ENCODE measurements around the gene CATSPER4. TPM values are rescaled to one million over a fixed set of nuclear protein-coding genes. Genes with fewer than 3 reads are reported as not detected.

Gene CATSPER4
- total and polyA plus RNA-seq, 2 of the 8 experiments (the other 6 are each of a cell fraction or from before 2014, with no cell fraction given): 0.65 to 0.83 TPM

DNA sequence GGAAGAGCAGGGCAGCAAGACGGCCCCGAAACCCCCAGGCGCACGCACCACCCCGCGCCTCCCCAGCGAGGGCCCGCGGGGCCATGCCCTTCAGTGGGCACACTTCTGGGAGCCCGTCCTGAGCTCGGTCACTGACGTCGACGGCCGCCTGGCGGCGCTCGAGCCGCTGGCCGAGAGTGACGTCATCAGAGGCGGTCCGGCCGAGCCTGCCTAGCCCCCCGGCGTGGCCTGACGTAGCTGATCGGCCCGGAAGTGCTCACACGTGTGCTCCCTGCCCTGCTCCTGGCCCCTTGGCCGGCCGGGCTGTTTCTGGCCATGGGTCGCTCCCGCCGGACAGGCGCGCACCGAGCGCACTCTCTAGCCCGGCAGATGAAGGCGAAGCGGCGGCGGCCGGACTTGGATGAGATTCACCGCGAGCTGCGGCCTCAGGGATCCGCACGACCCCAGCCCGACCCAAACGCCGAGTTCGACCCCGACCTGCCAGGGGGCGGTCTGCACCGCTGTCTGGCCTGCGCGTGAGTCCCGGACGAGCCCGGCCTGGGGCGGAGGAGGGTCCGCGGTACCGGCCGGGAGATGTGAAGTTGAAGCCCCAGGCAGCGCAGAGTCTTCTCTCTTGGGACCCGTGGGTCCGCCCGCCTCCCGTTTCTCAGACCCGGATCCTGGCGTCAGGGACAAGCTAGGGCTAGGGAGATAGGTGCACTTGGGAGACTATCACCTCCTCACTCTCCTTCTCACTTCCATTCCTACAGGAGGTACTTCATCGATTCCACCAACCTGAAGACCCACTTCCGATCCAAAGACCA, 20.5 kb upstream of the CATSPER4 start, which contains the start of gene ZNF593 (continued):
- TF ChIP-seq YY1 (IDR thresholded peaks at IDR 0.05; ENCODE audit: low read depth, low read length) (no peak), TAF1 (IDR thresholded peaks at IDR 0.05; ENCODE audit: low read depth, low read length) (peak; percentile 78), BACH1 (IDR thresholded peaks at IDR 0.05; ENCODE audit: low read length) (peak; percentile 39), CBX5 (IDR thresholded peaks at IDR 0.05; ENCODE audit: low read depth, low read length) (no peak), RNF2 (IDR thresholded peaks at IDR 0.05; ENCODE audit: borderline replicate concordance, low read depth, low read length, missing control alignments, poor library complexity, severe bottlenecking) (no peak), EGR1 (IDR thresholded peaks at IDR 0.05; ENCODE audit: borderline replicate concordance, low read depth, low read length) (no peak), HDAC6 (IDR thresholded peaks at IDR 0.05; ENCODE audit: low read depth, low read length) (no peak), CTBP2 (IDR thresholded peaks at IDR 0.05; ENCODE audit: borderline replicate concordance, insufficient read depth, insufficient read length, low read length) (no peak), ASH2L (IDR thresholded peaks at IDR 0.05; ENCODE audit: low read length) (peak; percentile 92), PHF8 (conservative IDR thresholded peaks at IDR 0.05; ENCODE audit: low read depth, low read length) (peak; percentile 88), SAP30 (IDR thresholded peaks at IDR 0.05; ENCODE audit: insufficient read depth, insufficient replicate concordance, low read length) (no peak), JUND (IDR thresholded peaks at IDR 0.05; ENCODE audit: low read length) (peak; percentile 99), SP1 (IDR thresholded peaks at IDR 0.05; ENCODE audit: low read depth, low read length) (peak; percentile 18; the same call in 1 of the 2 replicates), KDM1A (IDR thresholded peaks at IDR 0.05; ENCODE audit: borderline replicate concordance, low read length) (no peak), EZH2 (IDR thresholded peaks at IDR 0.05; ENCODE audit: low read depth, low read length, severe bottlenecking) (no peak), SIRT6 (IDR thresholded peaks at IDR 0.05; ENCODE audit: low read length) (no peak), SUZ12 (IDR thresholded peaks at IDR 0.05; ENCODE audit: low read length) (no peak), KDM4A (IDR thresholded peaks at IDR 0.05; ENCODE audit: low read depth, low read length, severe bottlenecking) (peak; percentile 93)
- TF ChIP-seq, protein P1, sequence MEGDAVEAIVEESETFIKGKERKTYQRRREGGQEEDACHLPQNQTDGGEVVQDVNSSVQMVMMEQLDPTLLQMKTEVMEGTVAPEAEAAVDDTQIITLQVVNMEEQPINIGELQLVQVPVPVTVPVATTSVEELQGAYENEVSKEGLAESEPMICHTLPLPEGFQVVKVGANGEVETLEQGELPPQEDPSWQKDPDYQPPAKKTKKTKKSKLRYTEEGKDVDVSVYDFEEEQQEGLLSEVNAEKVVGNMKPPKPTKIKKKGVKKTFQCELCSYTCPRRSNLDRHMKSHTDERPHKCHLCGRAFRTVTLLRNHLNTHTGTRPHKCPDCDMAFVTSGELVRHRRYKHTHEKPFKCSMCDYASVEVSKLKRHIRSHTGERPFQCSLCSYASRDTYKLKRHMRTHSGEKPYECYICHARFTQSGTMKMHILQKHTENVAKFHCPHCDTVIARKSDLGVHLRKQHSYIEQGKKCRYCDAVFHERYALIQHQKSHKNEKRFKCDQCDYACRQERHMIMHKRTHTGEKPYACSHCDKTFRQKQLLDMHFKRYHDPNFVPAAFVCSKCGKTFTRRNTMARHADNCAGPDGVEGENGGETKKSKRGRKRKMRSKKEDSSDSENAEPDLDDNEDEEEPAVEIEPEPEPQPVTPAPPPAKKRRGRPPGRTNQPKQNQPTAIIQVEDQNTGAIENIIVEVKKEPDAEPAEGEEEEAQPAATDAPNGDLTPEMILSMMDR (IDR thresholded peaks at IDR 0.05; ENCODE audit: control extremely low read depth in 1 of 3, insufficient read depth in 1 of 3, low read depth in 1 of 3, low read length in 3 of 3): peak in 2 of 3 experiments; percentile 84 to 96; a peak in 3 of 4 replicates

Data from H1 (cell line).